ENCODE measurements around the gene TRIM45.

GRCh38 chr1:117098287-117098890 lies 23.2 kb downstream of the TRIM45 start:
- TF ChIP-seq YY1 (IDR thresholded peaks at IDR 0.05; ENCODE audit: insufficient read depth, insufficient read length) (no peak), ZNF274 (IDR thresholded peaks at IDR 0.05; ENCODE audit: low read depth, low read length) (no peak), SUZ12 (IDR thresholded peaks at IDR 0.05; ENCODE audit: extremely low read depth, insufficient read depth, insufficient read length) (no peak)
